OCI-LY7 (cell line): ENCODE measurements around the gene DDN. TPM values are rescaled to one million over a fixed set of nuclear protein-coding genes. Genes with fewer than 3 reads are reported as not detected.

Experiments used
- BruUV-seq: library from RNA; stranded (reverse); fragments of 400-500 nt; replicated peaks from 2 replicates; lab custom pipeline; 2021; lab: Mats Ljungman, UMichigan
- CTCF ChIA-PET: fragments of 300-600 bp; sonication (Branson Sonifier 250); formaldehyde crosslinking; loops from one replicate; lab custom pipeline; 2022; ENCODE audit warnings: antibody characterized with exemption; ENCODE audit not compliant: unreplicated experiment; lab: Charles Lee
- POLR2A ChIA-PET: fragments of 300-600 bp; sonication (Branson Sonifier 250); formaldehyde crosslinking; loops from one replicate; lab custom pipeline; 2022; ENCODE audit warnings: antibody characterized with exemption; lab: Charles Lee
- DNase-seq: peaks from one replicate; pipeline ENCODE4 v3.0.0-alpha.2; 2015; ENCODE audit warnings: low spot score
- H2AFZ ChIP-seq: fragments of 200-600 bp; sonication (generic), shearing (Covaris generic); 2 replicates; pipeline ENCODE4 v1.6.1; 2014; ENCODE audit warnings: mild to moderate bottlenecking, antibody characterized with exemption, low read length, moderate library complexity
- H3K27ac ChIP-seq: fragments of 200-600 bp; sonication (generic); 2 replicates; pipeline ENCODE4 v1.5.1; 2014; ENCODE audit warnings: mixed run types, low read depth, mild to moderate bottlenecking, moderate library complexity, low read length, inconsistent platforms; ENCODE audit not compliant: poor library complexity, severe bottlenecking
- H3K36me3 ChIP-seq: fragments of 200-600 bp; sonication (generic); 2 replicates; pipeline ENCODE4 v1.6.1; 2014; ENCODE audit warnings: mild to moderate bottlenecking, antibody characterized with exemption, low read length, moderate library complexity, mixed read lengths; ENCODE audit not compliant: insufficient read depth
- H3K4me1 ChIP-seq: fragments of 200-600 bp; sonication (generic); 2 replicates; pipeline ENCODE4 v1.5.1; 2014; ENCODE audit warnings: mild to moderate bottlenecking, low read length; ENCODE audit not compliant: insufficient read depth, poor library complexity, severe bottlenecking
- H3K4me2 ChIP-seq: fragments of 200-600 bp; sonication (generic); 2 replicates; pipeline ENCODE4 v1.6.1; 2014; ENCODE audit warnings: mild to moderate bottlenecking, low read length
- H3K4me3 ChIP-seq: fragments of 200-600 bp; sonication (generic); 2 replicates; pipeline ENCODE4 v1.5.1; 2014; ENCODE audit warnings: mild to moderate bottlenecking, low read depth, low read length; ENCODE audit not compliant: poor library complexity, severe bottlenecking
- H3K79me2 ChIP-seq: fragments of 200-600 bp; sonication (generic); 2 replicates; pipeline ENCODE4 v1.6.1; 2016; ENCODE audit warnings: low read depth, mild to moderate bottlenecking, low read length, moderate library complexity, mixed read lengths; ENCODE audit not compliant: insufficient read depth
- H3K9me2 ChIP-seq: fragments of 200-600 bp; sonication (generic); 2 replicates; pipeline ENCODE4 v1.6.1; 2016; ENCODE audit warnings: mild to moderate bottlenecking, low read length, mixed read lengths; ENCODE audit not compliant: insufficient read depth
- H3K9me3 ChIP-seq: fragments of 200-600 bp; sonication (generic); 2 replicates; pipeline ENCODE4 v1.6.1; 2014; ENCODE audit warnings: mild to moderate bottlenecking, mixed run types, low read length, mixed read lengths
- H4K20me1 ChIP-seq: fragments of 200-600 bp; sonication (generic); 2 replicates; pipeline ENCODE4 v1.6.1; 2014; ENCODE audit warnings: mild to moderate bottlenecking, antibody characterized with exemption, low read length, moderate library complexity, mixed read lengths; ENCODE audit not compliant: insufficient read depth
- CTCF ChIP-seq: fragments of 200-600 bp; sonication (generic); conservative IDR thresholded peaks from 2 replicates; pipeline ENCODE4 v1.5.1; 2014; ENCODE audit warnings: mild to moderate bottlenecking, antibody characterized with exemption, low read length, moderate library complexity, mixed read lengths
- EZH2phosphoT487 ChIP-seq: fragments of 200-600 bp; sonication (generic); IDR thresholded peaks from 2 replicates; pipeline ENCODE4 v1.6.1; 2018; ENCODE audit warnings: low read depth, borderline replicate concordance, mild to moderate bottlenecking, mixed run types, antibody characterized with exemption, low read length, moderate library complexity, mixed read lengths
- intact Hi-C: fragments of 100-400 bp; cut with micrococcal nuclease; formaldehyde crosslinking; loops from one replicate; pipeline ENCODE4 v1.10.0; 2022; ENCODE audit not compliant: unreplicated experiment
- total RNA-seq, 2 experiments: library from RNA; depleted of rRNA in 1 of 2; stranded (reverse); fragments of >200 nt in 1 of 2; shearing (Covaris generic) in 1 of 2; gene quantifications; 2 replicates each; pipeline ENCODE4 v1.2.3, GENCODE V29; 2014 to 2022

DDN gene
- total RNA-seq, 2 experiments from 2014 or later, result 0.13 TPM; not detected in 1

- Histone ChIP-seq H3K4me3 (no peak overlapping the region), H2AFZ (no peak overlapping the region), H3K36me3 (no peaks in the 10 kb centered on the region), H3K4me2 (no peak overlapping the region), H4K20me1 (no peaks in the 10 kb centered on the region), H3K4me1 (no peaks in the 10 kb centered on the region), H3K79me2 (no peaks in the 10 kb centered on the region), H3K9me3 (no peaks in the 10 kb centered on the region), H3K9me2 (no peaks in the 10 kb centered on the region), H3K27ac (no peak overlapping the region)
- intact Hi-C loops, result no loop called here
- CTCF ChIA-PET, result no interaction called here
- POLR2A ChIA-PET, result no interaction called here
- DNase-seq, result no peak
- BruUV-seq, result no TSS peak
- no peak for TF ChIP-seq EZH2phosphoT487
- TF ChIP-seq CTCF, result no peak
Measured at GRCh38 chr12:48965298-48965838, 33.8 kb downstream of the DDN start.

DNA sequence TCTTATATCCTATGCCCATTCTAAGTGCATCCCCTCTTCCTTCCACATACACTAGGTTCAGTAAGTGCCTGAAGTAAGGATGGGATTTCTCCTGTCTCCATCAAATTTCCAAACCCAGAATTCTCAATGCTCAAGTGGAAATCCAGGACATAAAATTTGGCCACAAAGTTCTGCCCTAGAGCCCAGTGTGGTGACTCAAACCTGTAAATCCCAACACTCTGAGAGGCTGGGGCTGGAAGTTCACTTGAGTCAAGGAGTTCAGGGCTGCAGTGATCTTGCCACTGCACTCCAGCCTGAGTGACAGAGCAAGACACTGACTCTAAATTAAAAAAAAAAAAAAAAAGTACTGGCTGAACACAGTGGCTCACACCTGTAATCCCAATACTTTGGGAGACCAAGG, 37.4 kb downstream of the DDN start:
- no peaks in the 10 kb centered on the region for H3K9me2 ChIP-seq
- ChIA-PET CTCF (no interaction called here), POLR2A (interaction anchor here (0.6 kb wide), 1 partner anchor 1963 kb away, joined by 5 read pairs; no protein-coding TSS in a partner anchor)
- no peaks in the 10 kb centered on the region for H3K36me3 ChIP-seq
- no peak overlapping the region for H3K27ac ChIP-seq
- BruUV-seq, result no TSS peak
- no peak for DNase-seq
- TF ChIP-seq CTCF (no peak), EZH2phosphoT487 (no peak)
- H4K20me1 ChIP-seq, result no peaks in the 10 kb centered on the region
- no peaks in the 10 kb centered on the region for H3K9me3 ChIP-seq
- peaks cover 10% of the 10 kb centered on the region for H3K4me1 ChIP-seq
- no peak overlapping the region for H3K4me3 ChIP-seq
- H3K79me2 ChIP-seq, result peaks cover 3% of the 10 kb centered on the region; the same call in 1 of the 2 replicates
- intact Hi-C loops, result no loop called here
- no peak overlapping the region for H2AFZ ChIP-seq
- H3K4me2 ChIP-seq, result no peak overlapping the region

DNA sequence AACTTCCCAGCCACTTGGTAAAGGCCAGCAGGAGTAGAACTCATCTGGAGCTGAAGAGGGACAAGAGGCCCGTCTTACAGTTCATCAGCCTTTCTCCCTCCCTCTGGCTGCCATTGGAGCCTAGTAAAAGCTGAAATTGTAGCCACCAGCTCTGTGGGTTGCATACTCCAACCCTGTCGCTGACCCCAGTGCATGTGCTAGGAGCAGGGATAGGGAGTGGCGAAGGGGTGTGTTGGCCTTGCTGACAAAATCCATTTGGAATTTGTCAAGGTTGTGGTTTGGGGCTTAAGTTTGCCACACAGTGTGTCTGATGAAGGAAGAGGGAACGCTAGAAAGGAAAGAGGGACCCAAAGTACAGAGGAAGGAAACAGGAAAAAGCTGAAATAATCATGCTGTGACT, 37.8 kb downstream of the DDN start:
- BruUV-seq, result no TSS peak
- intact Hi-C loops, result no loop called here
- H3K36me3 ChIP-seq, result no peaks in the 10 kb centered on the region
- POLR2A ChIA-PET, result interaction anchor here (0.6 kb wide), 1 partner anchor 1962 kb away, joined by 5 read pairs; no protein-coding TSS in a partner anchor
- H3K9me3 ChIP-seq, result no peaks in the 10 kb centered on the region
- TF ChIP-seq EZH2phosphoT487 (no peak), CTCF (no peak)
- H3K4me2 ChIP-seq, result no peak overlapping the region
- H3K9me2 ChIP-seq, result no peaks in the 10 kb centered on the region
- no peak overlapping the region for H2AFZ ChIP-seq
- no peak overlapping the region for H3K4me3 ChIP-seq
- CTCF ChIA-PET, result no interaction called here
- no peaks in the 10 kb centered on the region for H4K20me1 ChIP-seq
- DNase-seq, result no peak
- H3K4me1 ChIP-seq, result peaks cover 13% of the 10 kb centered on the region
- H3K79me2 ChIP-seq, result peaks cover 7% of the 10 kb centered on the region
- no peak overlapping the region for H3K27ac ChIP-seq
